Neural cell (in vitro differentiated cells): Measurements from ENCODE around the gene FCAMR. TPM values are rescaled to one million over a fixed set of nuclear protein-coding genes. Genes with fewer than 3 reads are reported as not detected.

Experiments used
- H2AFZ ChIP-seq: fragments of 200-600, 300-800 bp; sonication (generic), shearing (Covaris generic); 2 replicates; pipeline ENCODE4 v1.6.0; 2014; ENCODE audit warnings: low read depth, mild to moderate bottlenecking, antibody characterized with exemption, low read length, moderate library complexity
- H3F3A ChIP-seq: fragments of 200-600 bp; shearing (Covaris generic); 2 replicates; pipeline ENCODE4 v1.6.1; 2016; ENCODE audit warnings: mild to moderate bottlenecking, moderate library complexity, mixed read lengths, antibody characterized with exemption, low read length; ENCODE audit not compliant: insufficient read depth, poor library complexity, severe bottlenecking
- H3K27ac ChIP-seq: fragments of 200-600, 300-800 bp; sonication (generic), shearing (Covaris generic); 2 replicates; pipeline ENCODE4 v1.5.1; 2014; ENCODE audit warnings: mild to moderate bottlenecking, low read length, moderate library complexity
- H3K27me3 ChIP-seq: fragments of 300-800, 200-600 bp; sonication (generic), shearing (Covaris generic); 2 replicates; pipeline ENCODE4 v1.6.0; 2014; ENCODE audit warnings: mild to moderate bottlenecking, low read depth, low read length, moderate library complexity; ENCODE audit not compliant: insufficient read depth
- H3K36me3 ChIP-seq: fragments of 300-800, 200-600 bp; sonication (generic), shearing (Covaris generic); 2 replicates; pipeline ENCODE4 v1.5.1; 2014; ENCODE audit warnings: mild to moderate bottlenecking, antibody characterized with exemption, low read length, moderate library complexity; ENCODE audit not compliant: insufficient read depth
- H3K4me2 ChIP-seq: fragments of 300-800, 200-600 bp; sonication (generic), shearing (Covaris generic); 2 replicates; pipeline ENCODE4 v1.6.0; 2014; ENCODE audit warnings: mild to moderate bottlenecking, low read length
- H3K4me3 ChIP-seq: fragments of 300-800, 200-600 bp; sonication (generic), shearing (Covaris generic); 2 replicates; pipeline ENCODE4 v1.5.1; 2014; ENCODE audit warnings: mild to moderate bottlenecking, low read length, moderate library complexity
- H3K79me2 ChIP-seq: fragments of 200-600 bp; shearing (Covaris generic); replicated peaks from 2 replicates; pipeline ENCODE4 v1.6.0; 2014; ENCODE audit warnings: mild to moderate bottlenecking, low read length, moderate library complexity; ENCODE audit not compliant: insufficient read depth
- H3K9ac ChIP-seq: fragments of 300-800, 200-600 bp; sonication (generic), shearing (Covaris generic); 2 replicates; pipeline ENCODE4 v1.6.1; 2016; ENCODE audit warnings: mild to moderate bottlenecking, low read length, mixed read lengths
- H3K9me2 ChIP-seq: fragments of 200-600 bp; shearing (Covaris generic); 2 replicates; pipeline ENCODE4 v1.6.1; 2016; ENCODE audit warnings: mild to moderate bottlenecking, low read length, mixed read lengths; ENCODE audit not compliant: insufficient read depth
- H3K9me3 ChIP-seq: fragments of 200-600, 300-800 bp; sonication (generic), shearing (Covaris generic); 2 replicates; pipeline ENCODE4 v1.6.1; 2016; ENCODE audit warnings: mild to moderate bottlenecking, mixed run types, low read length, moderate library complexity, mixed read lengths
- H4K20me1 ChIP-seq: fragments of 200-600 bp; shearing (Covaris generic); 2 replicates; pipeline ENCODE4 v1.6.1; 2016; ENCODE audit warnings: mild to moderate bottlenecking, mixed run types; ENCODE audit not compliant: insufficient read depth
- EP300 ChIP-seq: fragments of 450-650 bp; conservative IDR thresholded peaks from 2 replicates; pipeline ENCODE4 v1.6.1; 2014; ENCODE audit warnings: antibody characterized with exemption, mild to moderate bottlenecking, moderate library complexity; ENCODE audit not compliant: poor library complexity, severe bottlenecking
- EZH2 ChIP-seq: fragments of 200-600, 300-800 bp; shearing (Covaris generic), sonication (generic); IDR thresholded peaks from 2 replicates; pipeline ENCODE4 v1.6.1; 2014; ENCODE audit warnings: antibody characterized with exemption, low read length, borderline replicate concordance, mild to moderate bottlenecking; ENCODE audit not compliant: insufficient read depth, poor library complexity, severe bottlenecking
- MXI1 ChIP-seq: fragments of 450-650 bp; conservative IDR thresholded peaks from 2 replicates; pipeline ENCODE4 v1.6.1; 2014; ENCODE audit warnings: antibody characterized with exemption, mild to moderate bottlenecking; ENCODE audit not compliant: poor library complexity, severe bottlenecking
- POLR2AphosphoS5 ChIP-seq: IDR thresholded peaks from 2 replicates; pipeline ENCODE4 v1.6.1; 2012
- RAD21 ChIP-seq: fragments of 450-650 bp; conservative IDR thresholded peaks from 2 replicates; pipeline ENCODE4 v1.6.1; 2014; ENCODE audit warnings: antibody characterized with exemption, mild to moderate bottlenecking, moderate library complexity
- SMC3 ChIP-seq: fragments of 450-650 bp; conservative IDR thresholded peaks from 2 replicates; pipeline ENCODE4 v1.6.1; 2014; ENCODE audit warnings: antibody characterized with exemption, mild to moderate bottlenecking, moderate library complexity; ENCODE audit not compliant: poor library complexity
- TAF1 ChIP-seq: IDR thresholded peaks from 2 replicates; pipeline ENCODE4 v1.6.1; 2012; ENCODE audit warnings: low read depth
- polyA plus RNA-seq: library from polyadenylated mRNA; depleted of rRNA; stranded (reverse); fragments of >200 nt; gene quantifications from 2 replicates; pipeline ENCODE4 v1.2.3, GENCODE V29; 2014
- TF ChIP-seq, protein P1 (sequence below): fragments of 450-650 bp; IDR thresholded peaks from 2 replicates; pipeline ENCODE4 v1.5.1; 2014; ENCODE audit warnings: antibody characterized with exemption, mild to moderate bottlenecking, moderate library complexity; ENCODE audit not compliant: poor library complexity, severe bottlenecking
- TF ChIP-seq, protein P2 (sequence below): IDR thresholded peaks from 2 replicates; pipeline ENCODE4 v1.6.1; 2012; ENCODE audit warnings: borderline replicate concordance

Gene FCAMR
- polyA plus RNA-seq, 1 donor from 2014 or later = not detected

DNA sequence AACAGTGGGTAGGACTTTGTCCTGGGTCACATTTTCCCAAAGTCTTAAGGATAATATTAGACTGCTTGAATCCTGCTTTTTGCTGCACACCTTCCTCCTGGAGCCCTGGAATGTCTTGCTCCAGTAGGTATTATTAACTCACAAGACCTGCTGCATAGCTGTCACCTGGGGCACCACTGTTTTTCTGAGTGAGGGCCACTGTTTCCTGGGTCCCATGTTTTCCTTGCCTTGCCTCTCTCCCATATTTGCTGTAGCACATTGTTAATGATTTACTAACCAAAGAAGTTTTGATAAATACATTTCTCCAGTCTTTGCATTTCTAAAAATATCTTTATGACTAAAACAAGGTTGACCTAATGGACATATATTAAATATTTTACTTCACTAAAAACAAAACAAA is 22.5 kb upstream of the FCAMR start:
- H3K79me2 ChIP-seq = no peaks in the 10 kb centered on the region

DNA sequence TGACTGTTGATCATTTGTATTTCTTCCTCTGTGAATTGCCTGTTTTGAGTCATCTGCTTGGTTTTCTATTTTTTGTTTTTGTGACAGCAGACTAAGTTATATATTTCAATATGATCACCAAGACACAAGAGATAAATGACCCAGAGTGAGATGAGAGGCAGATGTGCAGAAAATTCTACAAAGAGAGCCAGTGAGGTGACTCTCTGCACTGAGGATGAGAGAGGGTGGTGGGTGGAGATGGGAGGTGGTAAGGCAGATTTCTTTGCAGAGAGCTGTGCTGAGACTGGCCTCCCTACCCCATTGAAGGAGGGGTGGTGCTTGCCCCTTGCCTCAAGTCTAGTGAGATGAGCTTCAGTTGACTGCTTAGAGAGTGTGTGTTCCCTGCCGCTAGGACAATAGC is 17.6 kb upstream of the FCAMR start:
- Histone ChIP-seq H3K9me3 (no peaks in the 10 kb centered on the region), H2AFZ (no peak overlapping the region), H4K20me1 (no peaks in the 10 kb centered on the region), H3K4me2 (no peak overlapping the region), H3K27me3 (no peaks in the 10 kb centered on the region), H3F3A (no peaks in the 10 kb centered on the region), H3K9me2 (no peaks in the 10 kb centered on the region), H3K4me3 (no peak overlapping the region), H3K79me2 (no peaks in the 10 kb centered on the region), H3K36me3 (no peaks in the 10 kb centered on the region), H3K9ac (no peak overlapping the region), H3K27ac (no peak overlapping the region)
- TF ChIP-seq MXI1 (no peak), EZH2 (no peak), TAF1 (no peak)

More for the DNA sequence above, 22.5 kb upstream of the FCAMR start:
- H3K9ac ChIP-seq = no peak overlapping the region
- no peaks in the 10 kb centered on the region for H3K36me3 ChIP-seq
- H3F3A ChIP-seq = no peaks in the 10 kb centered on the region
- H2AFZ ChIP-seq = no peak overlapping the region
- no peak overlapping the region for H3K4me2 ChIP-seq
- no peaks in the 10 kb centered on the region for H4K20me1 ChIP-seq
- TF ChIP-seq TAF1 (no peak), SMC3 (no peak), EP300 (no peak), MXI1 (no peak), POLR2AphosphoS5 (no peak)
- TF ChIP-seq, protein P1, sequence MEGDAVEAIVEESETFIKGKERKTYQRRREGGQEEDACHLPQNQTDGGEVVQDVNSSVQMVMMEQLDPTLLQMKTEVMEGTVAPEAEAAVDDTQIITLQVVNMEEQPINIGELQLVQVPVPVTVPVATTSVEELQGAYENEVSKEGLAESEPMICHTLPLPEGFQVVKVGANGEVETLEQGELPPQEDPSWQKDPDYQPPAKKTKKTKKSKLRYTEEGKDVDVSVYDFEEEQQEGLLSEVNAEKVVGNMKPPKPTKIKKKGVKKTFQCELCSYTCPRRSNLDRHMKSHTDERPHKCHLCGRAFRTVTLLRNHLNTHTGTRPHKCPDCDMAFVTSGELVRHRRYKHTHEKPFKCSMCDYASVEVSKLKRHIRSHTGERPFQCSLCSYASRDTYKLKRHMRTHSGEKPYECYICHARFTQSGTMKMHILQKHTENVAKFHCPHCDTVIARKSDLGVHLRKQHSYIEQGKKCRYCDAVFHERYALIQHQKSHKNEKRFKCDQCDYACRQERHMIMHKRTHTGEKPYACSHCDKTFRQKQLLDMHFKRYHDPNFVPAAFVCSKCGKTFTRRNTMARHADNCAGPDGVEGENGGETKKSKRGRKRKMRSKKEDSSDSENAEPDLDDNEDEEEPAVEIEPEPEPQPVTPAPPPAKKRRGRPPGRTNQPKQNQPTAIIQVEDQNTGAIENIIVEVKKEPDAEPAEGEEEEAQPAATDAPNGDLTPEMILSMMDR = no peak
- no peak overlapping the region for H3K27ac ChIP-seq
- H3K27me3 ChIP-seq = no peaks in the 10 kb centered on the region
- no peak overlapping the region for H3K4me3 ChIP-seq
- H3K9me2 ChIP-seq = no peaks in the 10 kb centered on the region
- H3K9me3 ChIP-seq = no peaks in the 10 kb centered on the region

DNA sequence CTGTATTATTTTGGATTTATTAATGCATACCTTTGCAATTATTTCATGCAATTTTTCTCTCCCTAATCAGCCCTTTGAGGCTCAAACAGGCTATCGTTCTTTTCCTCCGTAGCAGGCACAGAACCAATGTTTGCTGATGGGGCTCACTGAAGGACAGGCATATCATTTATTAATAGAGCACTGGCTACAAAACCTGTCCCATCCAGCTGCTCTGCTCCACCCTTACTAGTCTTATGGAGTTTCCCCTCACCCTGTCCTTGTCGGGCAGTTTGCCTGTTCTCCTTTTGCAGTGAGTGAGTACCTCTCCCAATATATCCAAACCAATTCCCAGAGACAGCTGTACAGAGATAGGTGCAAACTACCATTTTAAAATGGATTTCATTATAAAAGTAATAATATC is 16.6 kb upstream of the FCAMR start:
- Histone ChIP-seq H2AFZ (no peak overlapping the region), H3K27ac (no peak overlapping the region), H3K9me3 (no peaks in the 10 kb centered on the region)

More for the DNA sequence above, 16.6 kb upstream of the FCAMR start:
- H3K27me3 ChIP-seq = no peaks in the 10 kb centered on the region
- TF ChIP-seq, protein P1 = no peak
- TF ChIP-seq TAF1 (no peak), EP300 (no peak), EZH2 (no peak), SMC3 (no peak), RAD21 (no peak), POLR2AphosphoS5 (no peak), MXI1 (no peak)
- TF ChIP-seq, protein P2, sequence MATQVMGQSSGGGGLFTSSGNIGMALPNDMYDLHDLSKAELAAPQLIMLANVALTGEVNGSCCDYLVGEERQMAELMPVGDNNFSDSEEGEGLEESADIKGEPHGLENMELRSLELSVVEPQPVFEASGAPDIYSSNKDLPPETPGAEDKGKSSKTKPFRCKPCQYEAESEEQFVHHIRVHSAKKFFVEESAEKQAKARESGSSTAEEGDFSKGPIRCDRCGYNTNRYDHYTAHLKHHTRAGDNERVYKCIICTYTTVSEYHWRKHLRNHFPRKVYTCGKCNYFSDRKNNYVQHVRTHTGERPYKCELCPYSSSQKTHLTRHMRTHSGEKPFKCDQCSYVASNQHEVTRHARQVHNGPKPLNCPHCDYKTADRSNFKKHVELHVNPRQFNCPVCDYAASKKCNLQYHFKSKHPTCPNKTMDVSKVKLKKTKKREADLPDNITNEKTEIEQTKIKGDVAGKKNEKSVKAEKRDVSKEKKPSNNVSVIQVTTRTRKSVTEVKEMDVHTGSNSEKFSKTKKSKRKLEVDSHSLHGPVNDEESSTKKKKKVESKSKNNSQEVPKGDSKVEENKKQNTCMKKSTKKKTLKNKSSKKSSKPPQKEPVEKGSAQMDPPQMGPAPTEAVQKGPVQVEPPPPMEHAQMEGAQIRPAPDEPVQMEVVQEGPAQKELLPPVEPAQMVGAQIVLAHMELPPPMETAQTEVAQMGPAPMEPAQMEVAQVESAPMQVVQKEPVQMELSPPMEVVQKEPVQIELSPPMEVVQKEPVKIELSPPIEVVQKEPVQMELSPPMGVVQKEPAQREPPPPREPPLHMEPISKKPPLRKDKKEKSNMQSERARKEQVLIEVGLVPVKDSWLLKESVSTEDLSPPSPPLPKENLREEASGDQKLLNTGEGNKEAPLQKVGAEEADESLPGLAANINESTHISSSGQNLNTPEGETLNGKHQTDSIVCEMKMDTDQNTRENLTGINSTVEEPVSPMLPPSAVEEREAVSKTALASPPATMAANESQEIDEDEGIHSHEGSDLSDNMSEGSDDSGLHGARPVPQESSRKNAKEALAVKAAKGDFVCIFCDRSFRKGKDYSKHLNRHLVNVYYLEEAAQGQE = no peak
- H3F3A ChIP-seq = no peaks in the 10 kb centered on the region
- H3K9me2 ChIP-seq = no peaks in the 10 kb centered on the region
- no peak overlapping the region for H3K4me3 ChIP-seq
- no peak overlapping the region for H3K9ac ChIP-seq
- no peak overlapping the region for H3K4me2 ChIP-seq
- H3K79me2 ChIP-seq = no peaks in the 10 kb centered on the region
- H4K20me1 ChIP-seq = no peaks in the 10 kb centered on the region
- H3K36me3 ChIP-seq = no peaks in the 10 kb centered on the region
